MCF 10A (cell line): ENCODE data around the gene XRCC1. TPM values are rescaled to one million over a fixed set of nuclear protein-coding genes. Genes with fewer than 3 reads are reported as not detected.
"Not testable (repeated sequence)": the region's sequence is repeated elsewhere in the genome, so short reads cannot be mapped to it uniquely, and the experiment has no call there.

Source experiments
- BruUV-seq: library from RNA; stranded (reverse); fragments of 400-500 nt; replicated peaks from 2 replicates; lab custom pipeline; 2021; lab: Mats Ljungman, UMichigan
- CTCF ChIA-PET: fragments of 300-600 bp; sonication (Branson Sonifier 250); formaldehyde crosslinking; extraction: SDS; loops from one replicate; lab custom pipeline; 2021; ENCODE audit warnings: antibody characterized with exemption, inconsistent platforms; lab: Yijun Ruan, JAX
- POLR2A ChIA-PET: fragments of 300-600, 350-650 bp; sonication (Branson Sonifier 250); formaldehyde crosslinking; extraction: SDS; loops from one replicate; lab custom pipeline; 2020; ENCODE audit warnings: antibody characterized with exemption, inconsistent platforms; lab: Yijun Ruan, JAX
- DNase-seq: peaks from one replicate; pipeline ENCODE4 v3.0.0-alpha.2; 2018; ENCODE audit not compliant: unreplicated experiment
- H3K27ac Mint-ChIP-seq: one replicate; pipeline ENCODE4 v1.8.0; 2022; ENCODE audit warnings: mild to moderate bottlenecking, low read depth, mixed read lengths; ENCODE audit not compliant: unreplicated experiment
- H3K27me3 Mint-ChIP-seq: one replicate; pipeline ENCODE4 v1.8.0; 2022; ENCODE audit warnings: mixed read lengths; ENCODE audit not compliant: insufficient read depth, unreplicated experiment
- H3K36me3 Mint-ChIP-seq: one replicate; pipeline ENCODE4 v1.8.0; 2022; ENCODE audit warnings: mild to moderate bottlenecking, moderate library complexity, mixed read lengths; ENCODE audit not compliant: insufficient read depth, unreplicated experiment
- H3K4me1 Mint-ChIP-seq: one replicate; pipeline ENCODE4 v1.8.0; 2022; ENCODE audit warnings: mixed read lengths; ENCODE audit not compliant: insufficient read depth, unreplicated experiment
- H3K4me3 Mint-ChIP-seq: one replicate; pipeline ENCODE4 v1.8.0; 2022; ENCODE audit warnings: mild to moderate bottlenecking, moderate library complexity, mixed read lengths; ENCODE audit not compliant: unreplicated experiment
- H3K9me3 Mint-ChIP-seq: one replicate; pipeline ENCODE4 v1.8.0; 2022; ENCODE audit warnings: mixed read lengths; ENCODE audit not compliant: unreplicated experiment
- intact Hi-C: fragments of 100-400 bp; cut with micrococcal nuclease; formaldehyde crosslinking; loops from 2 replicates; pipeline ENCODE4 v1.14.1; 2022
- total RNA-seq: library from RNA; stranded (reverse); gene quantifications from 2 replicates; pipeline ENCODE4 v1.2.3, GENCODE V29; 2022
- TF ChIP-seq, protein P1 (sequence below): fragments of 200-600 bp; IDR thresholded peaks from one replicate; pipeline ENCODE4 v1.8.0; 2022; ENCODE audit warnings: antibody characterized with exemption, mild to moderate bottlenecking; ENCODE audit not compliant: unreplicated experiment

Gene XRCC1
- total RNA-seq, 1 experiment from 2014 or later: 20.6 TPM

DNA sequence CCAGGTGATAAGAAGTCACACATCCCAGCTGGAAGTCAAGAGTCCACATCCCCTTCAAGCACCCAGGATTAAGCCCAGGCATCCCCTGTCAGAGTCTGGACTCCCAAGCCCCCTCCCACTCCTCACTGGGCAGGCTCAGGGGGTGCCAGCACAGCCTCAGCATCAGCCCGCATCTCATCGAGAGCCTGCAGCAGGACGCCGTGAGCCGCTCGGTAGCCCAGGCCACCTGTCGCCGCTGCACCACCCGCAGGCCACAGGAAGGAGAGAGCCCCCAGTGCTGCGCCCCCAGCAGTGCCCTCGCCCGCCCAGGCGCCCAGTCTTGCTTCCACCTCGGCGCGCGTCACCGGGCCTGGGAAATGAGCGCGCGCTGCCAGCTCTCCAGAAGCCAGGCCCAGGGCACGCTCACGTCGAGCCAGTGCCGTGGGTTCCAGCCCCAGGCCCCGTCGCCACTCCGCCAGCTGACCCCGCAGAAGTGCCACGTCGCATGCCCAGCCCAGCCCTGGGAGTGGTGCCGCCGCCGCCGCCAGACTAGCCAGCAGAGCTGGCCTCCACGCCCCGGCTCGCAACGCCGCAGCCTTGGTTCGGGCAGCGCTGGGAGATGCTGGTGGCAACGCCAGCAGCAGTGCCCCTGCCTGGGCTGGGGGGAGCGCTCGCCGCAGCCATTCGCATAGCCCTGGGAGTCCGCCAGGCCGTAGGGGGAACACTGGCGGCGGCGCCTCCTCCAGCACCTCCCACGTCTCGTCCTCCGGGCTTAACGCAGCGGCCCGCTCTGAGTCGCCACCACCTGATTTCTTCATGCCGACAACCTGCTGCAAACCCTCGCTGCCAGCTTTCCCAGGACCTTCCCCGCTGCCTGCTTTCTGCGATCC is 16.8 kb upstream of the XRCC1 start:
- Mint-ChIP-seq H3K27me3 (no peaks in the 10 kb centered on the region), H3K36me3 (peaks cover 44% of the 10 kb centered on the region), H3K4me3 (no peak overlapping the region), H3K9me3 (no peaks in the 10 kb centered on the region), H3K27ac (peak overlapping the region; percentile 52), H3K4me1 (peaks cover 10% of the 10 kb centered on the region)
- ChIA-PET POLR2A (interaction anchor here (0.6 kb wide), 1 partner anchor 76 kb away, joined by 3 read pairs; no protein-coding TSS in a partner anchor), CTCF (interaction anchor here (1.0 kb wide), 1 partner anchor 60 kb away, joined by 3 read pairs; no protein-coding TSS in a partner anchor)
- TF ChIP-seq, protein P1, sequence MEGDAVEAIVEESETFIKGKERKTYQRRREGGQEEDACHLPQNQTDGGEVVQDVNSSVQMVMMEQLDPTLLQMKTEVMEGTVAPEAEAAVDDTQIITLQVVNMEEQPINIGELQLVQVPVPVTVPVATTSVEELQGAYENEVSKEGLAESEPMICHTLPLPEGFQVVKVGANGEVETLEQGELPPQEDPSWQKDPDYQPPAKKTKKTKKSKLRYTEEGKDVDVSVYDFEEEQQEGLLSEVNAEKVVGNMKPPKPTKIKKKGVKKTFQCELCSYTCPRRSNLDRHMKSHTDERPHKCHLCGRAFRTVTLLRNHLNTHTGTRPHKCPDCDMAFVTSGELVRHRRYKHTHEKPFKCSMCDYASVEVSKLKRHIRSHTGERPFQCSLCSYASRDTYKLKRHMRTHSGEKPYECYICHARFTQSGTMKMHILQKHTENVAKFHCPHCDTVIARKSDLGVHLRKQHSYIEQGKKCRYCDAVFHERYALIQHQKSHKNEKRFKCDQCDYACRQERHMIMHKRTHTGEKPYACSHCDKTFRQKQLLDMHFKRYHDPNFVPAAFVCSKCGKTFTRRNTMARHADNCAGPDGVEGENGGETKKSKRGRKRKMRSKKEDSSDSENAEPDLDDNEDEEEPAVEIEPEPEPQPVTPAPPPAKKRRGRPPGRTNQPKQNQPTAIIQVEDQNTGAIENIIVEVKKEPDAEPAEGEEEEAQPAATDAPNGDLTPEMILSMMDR: no peak
- intact Hi-C loops: no loop called here
- no TSS peak for BruUV-seq
- no peak for DNase-seq

DNA sequence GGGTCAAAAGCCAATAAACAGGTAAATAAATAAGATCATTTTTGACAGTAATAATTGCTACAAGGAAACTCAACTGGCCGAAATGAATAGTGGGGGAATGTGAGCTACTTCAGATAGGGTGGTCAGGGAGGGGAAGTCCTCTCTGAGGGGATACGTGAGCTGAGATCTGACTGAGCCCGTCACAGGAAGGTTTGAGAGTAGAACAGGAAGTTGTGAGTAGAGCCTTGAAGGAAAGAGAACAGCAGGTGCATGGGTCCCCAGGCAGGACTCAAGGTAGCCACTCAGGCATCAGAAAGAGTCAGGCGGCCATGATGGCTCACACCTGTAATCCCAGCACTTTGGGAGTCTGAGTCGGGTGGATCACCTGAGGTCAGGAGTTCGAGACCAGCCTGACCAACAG is 14.4 kb upstream of the XRCC1 start:
- Mint-ChIP-seq H3K27me3 (no peaks in the 10 kb centered on the region), H3K36me3 (peaks cover 44% of the 10 kb centered on the region), H3K4me1 (peaks cover 10% of the 10 kb centered on the region), H3K27ac (no peak overlapping the region), H3K4me3 (no peak overlapping the region), H3K9me3 (no peaks in the 10 kb centered on the region)
- TF ChIP-seq, protein P1: no peak
- CTCF ChIA-PET: interaction anchor here (1.1 to 1.2 kb wide), 2 partner anchors 19 to 189 kb away, joined by 3 to 5 read pairs; no protein-coding TSS in a partner anchor
- BruUV-seq: no TSS peak
- POLR2A ChIA-PET: interaction anchor here (1.1 kb wide), 1 partner anchor 12 kb away, joined by 3 read pairs; no protein-coding TSS in a partner anchor
- intact Hi-C loops: no loop called here
- DNase-seq: no peak

DNA sequence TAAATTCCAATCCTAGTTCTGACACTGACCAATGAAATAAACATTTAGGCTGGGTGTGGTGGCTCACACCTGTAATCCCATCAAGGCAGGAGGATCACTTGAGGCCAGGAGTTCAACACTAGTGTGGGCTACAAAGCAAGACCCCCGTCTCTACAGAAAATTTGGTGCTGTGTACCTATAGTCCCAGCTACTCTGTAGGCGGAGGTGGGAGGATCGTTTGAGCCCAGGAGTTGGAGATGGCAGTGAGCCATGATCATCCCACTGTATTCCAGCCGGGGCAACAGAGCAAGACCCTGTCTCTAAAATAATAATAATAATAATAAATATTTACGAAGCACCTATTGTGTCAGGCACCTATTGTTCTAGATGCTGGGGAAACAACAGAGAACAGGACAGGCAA is 13.9 kb upstream of the XRCC1 start:
- peaks cover 10% of the 10 kb centered on the region for H3K4me1 Mint-ChIP-seq
- POLR2A ChIA-PET: interaction anchor here (1.1 kb wide), 1 partner anchor 11 kb away, joined by 3 read pairs; no protein-coding TSS in a partner anchor
- H3K27ac Mint-ChIP-seq: no peak overlapping the region
- H3K9me3 Mint-ChIP-seq: no peaks in the 10 kb centered on the region
- DNase-seq: no peak
- H3K4me3 Mint-ChIP-seq: no peak overlapping the region
- CTCF ChIA-PET: interaction anchor here (1.1 to 1.2 kb wide), 2 partner anchors 18 to 189 kb away, joined by 3 to 5 read pairs; no protein-coding TSS in a partner anchor
- no TSS peak for BruUV-seq
- TF ChIP-seq, protein P1: no peak
- intact Hi-C loops: no loop called here
- no peaks in the 10 kb centered on the region for H3K27me3 Mint-ChIP-seq
- H3K36me3 Mint-ChIP-seq: peaks cover 44% of the 10 kb centered on the region

DNA sequence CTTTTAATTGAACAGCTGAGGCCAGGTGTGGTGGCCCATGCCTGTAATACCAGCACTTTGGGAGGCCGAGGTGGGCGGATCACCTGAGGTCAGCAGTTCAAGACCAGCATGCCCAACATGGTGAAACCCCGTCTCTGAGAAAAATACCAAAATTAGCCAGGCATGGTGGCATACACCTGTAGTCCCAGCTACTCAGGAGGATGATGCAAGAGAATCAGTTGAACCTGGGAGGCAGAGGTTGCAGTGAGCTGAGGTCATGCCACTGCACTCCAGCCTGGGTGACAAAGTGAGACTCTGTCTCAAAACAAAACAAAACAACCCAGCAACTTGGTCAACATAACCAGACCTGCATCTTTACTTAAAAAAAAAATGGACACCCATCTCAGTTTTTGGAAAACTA is 11.7 kb upstream of the XRCC1 start:
- H3K27me3 Mint-ChIP-seq, H3K4me3 Mint-ChIP-seq, H3K27ac Mint-ChIP-seq, POLR2A ChIA-PET, CTCF ChIA-PET, BruUV-seq, DNase-seq, intact Hi-C loops, H3K9me3 Mint-ChIP-seq, H3K4me1 Mint-ChIP-seq: not testable (repeated sequence)
- H3K36me3 Mint-ChIP-seq: peaks cover 30% of the 10 kb centered on the region
